Measurements from ENCODE around the gene SLC8A1.
"Not testable (repeated sequence)": the region's sequence is repeated elsewhere in the genome, so short reads cannot be mapped to it uniquely, and the experiment has no call there.

Gene SLC8A1

DNA sequence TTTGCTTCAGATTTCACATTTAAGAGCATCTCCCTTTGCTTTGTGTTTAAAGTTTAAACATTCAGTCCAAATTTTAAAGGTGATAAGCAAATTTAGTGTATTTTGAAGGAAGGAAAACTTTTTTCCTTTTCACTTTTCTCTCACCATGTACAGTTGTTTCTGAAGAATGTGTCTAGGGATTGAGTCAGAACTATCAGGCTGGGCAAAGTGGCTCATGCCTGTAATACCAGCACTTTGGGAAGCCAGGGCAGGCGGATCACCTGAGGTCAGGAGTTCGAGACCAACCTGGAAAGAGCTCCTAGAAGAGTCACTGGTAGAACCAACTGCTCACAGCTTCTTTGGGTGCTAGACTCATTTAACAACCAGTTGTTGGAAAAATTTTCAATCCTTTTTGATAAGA, 345.8 kb downstream of the SLC8A1 start:
- no peak for DNase-seq (ENCODE audit: low spot score)

DNA sequence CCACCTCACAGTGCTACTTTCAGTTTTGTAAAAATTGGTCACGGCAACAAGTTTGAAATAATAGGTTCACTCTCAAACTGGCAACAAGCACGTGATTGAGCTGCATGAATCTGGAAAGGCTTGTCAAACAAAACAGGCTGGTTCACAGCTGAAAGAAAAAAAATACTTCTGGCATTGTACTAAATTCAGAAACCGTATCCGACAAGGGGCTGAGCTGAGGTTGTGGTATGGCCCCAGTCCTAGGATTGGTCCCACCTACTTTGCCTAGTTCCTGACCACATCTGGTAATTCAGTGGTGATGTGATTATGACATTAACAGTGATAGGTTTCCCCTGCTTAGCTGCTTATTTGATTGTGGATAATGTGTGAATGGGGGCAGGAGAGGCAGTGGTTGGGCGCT, 346.3 kb downstream of the SLC8A1 start:
- DNase-seq (ENCODE audit: low spot score): no peak

DNA sequence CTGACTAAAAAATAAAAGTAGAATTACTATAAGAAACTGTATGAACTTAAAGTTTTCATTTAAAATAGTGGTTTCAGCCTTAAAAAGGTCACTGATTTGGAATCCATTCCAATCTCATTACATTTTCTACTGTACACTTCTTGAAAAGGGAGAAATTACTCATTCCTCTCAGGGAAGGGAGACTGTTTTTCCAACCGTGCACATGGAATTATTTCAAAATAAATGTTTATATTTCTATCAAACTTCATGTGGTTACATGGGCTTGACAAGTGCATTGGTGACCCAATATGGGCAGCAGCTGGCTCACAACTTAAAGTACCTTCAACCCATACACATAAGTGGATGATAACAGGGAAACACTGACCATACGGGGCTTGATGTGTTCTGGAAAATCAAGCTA, 348.3 kb downstream of the SLC8A1 start:
- DNase-seq (ENCODE audit: low spot score): no peak

- no peak for DNase-seq (ENCODE audit: low spot score)
Measured at GRCh38 chr2:40103163-40103562, 348.7 kb downstream of the SLC8A1 start.

GRCh38 chr2:40102447-40102846, 349.4 kb downstream of the SLC8A1 start:
- DNase-seq (ENCODE audit: low spot score): no peak

GRCh38 chr2:40101131-40101575, 350.7 kb downstream of the SLC8A1 start:
- no peak for DNase-seq (ENCODE audit: low spot score)

- DNase-seq (ENCODE audit: low spot score): no peak
Measured at GRCh38 chr2:40100676-40101075, 351.2 kb downstream of the SLC8A1 start.

DNA sequence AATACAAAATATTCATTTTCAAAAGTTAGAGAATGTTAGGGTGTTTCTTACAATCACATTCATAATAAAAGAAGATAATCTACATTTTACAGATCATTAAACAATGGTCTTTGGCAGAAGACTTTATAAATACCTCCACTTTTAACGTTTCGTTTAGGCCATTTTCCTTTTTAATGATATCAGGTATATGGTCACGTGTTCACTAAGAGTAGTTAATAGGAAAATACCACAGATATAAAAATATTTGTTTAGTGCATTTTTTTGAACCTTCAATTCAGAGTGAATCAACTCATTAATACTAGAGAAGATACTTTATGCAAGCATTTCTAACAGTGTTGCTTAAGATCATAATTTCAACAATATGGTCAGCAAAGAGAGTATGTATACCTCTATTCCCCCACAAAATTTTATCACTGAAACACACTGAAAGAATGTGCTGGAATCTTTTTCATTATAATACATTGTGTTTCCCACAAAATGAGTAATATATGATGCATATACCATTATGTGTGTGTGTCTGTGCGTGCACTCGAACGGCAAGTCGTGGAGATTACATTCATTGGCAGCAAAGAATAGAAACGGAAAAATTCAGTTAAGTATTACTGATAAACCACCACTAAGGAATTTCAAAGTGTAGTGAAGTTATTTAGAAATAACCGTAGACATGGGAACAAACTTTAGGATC, 353.0 kb downstream of the SLC8A1 start:
- no peak for DNase-seq (ENCODE audit: low spot score)

DNA sequence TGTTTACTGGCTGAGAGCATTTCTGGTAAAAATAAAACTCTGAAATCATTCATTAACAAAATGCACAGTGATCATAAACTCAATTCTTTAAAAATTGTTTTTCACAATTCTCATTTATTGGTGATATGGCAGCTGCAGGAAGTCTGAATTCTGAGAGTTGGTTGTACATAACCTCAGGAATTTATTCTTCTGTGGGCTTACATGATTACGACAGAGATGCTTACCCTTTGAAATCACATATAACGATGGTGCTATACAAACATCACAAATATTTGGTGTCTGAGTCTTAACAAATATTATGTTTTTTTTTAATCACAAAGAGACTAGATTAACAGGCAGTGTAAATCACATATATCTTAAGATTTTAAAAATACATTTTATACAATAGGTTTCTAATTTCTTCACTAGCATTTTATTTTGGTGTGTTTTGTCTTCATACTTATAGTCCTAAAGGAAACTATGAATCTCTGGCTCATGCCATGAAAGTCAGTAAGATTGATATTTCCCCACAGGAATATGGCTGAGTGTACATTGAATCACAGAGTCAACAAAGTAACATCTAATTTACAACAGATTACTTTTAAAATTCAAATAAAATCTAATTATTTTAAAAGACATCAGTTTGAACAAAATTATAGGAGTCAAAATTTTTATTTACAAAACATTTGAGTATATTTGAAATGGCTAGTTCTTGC, 354.1 kb downstream of the SLC8A1 start:
- no peak for DNase-seq (ENCODE audit: low spot score)

GRCh38 chr2:40096360-40096759, 355.5 kb downstream of the SLC8A1 start:
- no peak for DNase-seq (ENCODE audit: low spot score)

DNA sequence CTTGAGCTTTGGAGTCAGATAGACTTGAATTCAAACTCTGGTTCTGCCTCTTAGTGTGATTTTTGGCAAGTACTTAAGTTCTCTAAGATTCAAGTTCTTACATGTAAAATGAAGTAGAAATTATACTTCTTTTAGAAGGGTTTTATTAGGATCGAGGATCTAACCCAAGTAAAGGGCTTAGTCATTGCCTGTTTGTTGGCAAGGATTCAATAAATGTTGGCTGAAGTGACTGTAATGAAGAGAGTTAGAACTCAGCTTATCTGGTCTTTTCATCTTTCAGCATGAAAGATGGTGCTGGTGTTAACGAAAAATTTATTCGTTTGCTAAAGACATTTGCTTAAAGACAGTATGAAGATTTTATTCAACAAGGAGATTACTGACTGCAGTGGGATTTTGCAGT, 356.9 kb downstream of the SLC8A1 start:
- no peak for DNase-seq (ENCODE audit: low spot score)

- DNase-seq (ENCODE audit: low spot score): no peak
Measured at GRCh38 chr2:40094451-40094850, 357.4 kb downstream of the SLC8A1 start.

DNA sequence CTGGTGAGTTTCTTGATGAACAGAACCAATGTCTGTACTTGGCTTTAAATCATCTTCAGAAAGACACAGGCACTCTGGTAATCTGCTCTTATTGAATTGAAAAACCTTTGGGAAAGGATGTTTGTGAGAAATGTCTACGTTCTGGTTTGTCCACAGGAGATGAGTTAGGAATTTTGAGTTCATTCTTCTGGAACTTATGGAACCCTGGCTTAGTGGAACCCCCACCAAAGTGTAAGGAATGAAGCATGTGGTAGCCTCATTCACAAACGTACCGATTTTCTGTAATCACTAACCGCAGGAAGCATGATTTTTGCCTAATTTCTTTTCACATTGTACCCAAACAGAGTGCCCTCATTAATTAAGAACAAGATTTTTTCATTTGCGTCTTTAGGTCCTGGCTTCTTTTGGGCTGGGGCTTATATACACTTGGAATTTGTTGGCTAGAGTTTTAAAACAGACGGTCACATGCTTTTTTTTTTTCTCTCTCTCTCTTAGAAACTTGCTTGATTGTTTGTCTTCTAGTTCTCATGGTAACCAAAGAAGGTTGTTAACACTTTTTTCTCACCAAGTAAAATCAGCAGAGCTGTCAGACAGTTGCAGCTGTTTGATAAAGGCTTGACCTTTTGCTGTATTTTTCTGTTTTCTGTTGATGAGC, 358.7 kb downstream of the SLC8A1 start:
- no peak for DNase-seq (ENCODE audit: low spot score)

DNA sequence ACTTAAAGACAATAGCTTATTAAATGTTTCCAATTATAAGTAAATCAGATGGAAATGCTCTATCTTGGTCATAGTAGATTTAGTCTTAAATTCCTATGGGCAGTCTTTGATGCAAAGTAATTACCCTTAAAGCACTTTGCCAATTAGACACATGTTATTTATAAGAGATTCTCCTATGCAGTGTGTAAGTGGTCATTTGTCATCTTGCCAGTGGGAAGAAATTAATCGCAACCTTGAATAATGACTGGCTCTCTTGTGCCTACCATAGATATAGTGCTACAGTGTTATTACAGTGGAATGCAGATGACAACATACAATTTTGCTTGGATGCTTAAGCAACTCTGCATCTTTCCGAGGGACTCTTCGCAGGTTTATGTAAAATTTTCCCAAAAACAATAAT, 361.8 kb downstream of the SLC8A1 start:
- no peak for DNase-seq (ENCODE audit: low spot score)

DNA sequence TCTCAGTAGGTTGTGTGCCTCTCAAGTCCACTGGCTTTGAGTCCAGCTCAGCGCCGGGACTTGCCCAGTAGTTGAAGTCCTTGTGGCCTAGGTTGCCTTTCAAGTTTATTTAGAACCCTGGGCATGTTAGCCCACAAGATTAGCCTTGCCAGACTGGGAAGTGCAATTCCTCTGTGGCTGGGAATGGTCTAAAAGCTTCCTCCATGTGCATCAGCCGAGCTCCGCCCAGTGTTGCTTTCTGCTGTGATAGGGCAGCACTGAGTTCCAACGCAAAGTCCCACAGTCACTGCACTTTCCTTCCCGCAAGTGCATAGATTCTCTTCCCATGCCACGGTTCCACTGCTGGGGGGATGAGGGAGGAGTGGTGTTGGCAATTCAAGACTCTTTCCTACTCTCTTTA, 364.0 kb downstream of the SLC8A1 start:
- no peak for DNase-seq (ENCODE audit: low spot score)

- no peak for DNase-seq (ENCODE audit: low spot score)
Measured at GRCh38 chr2:40087434-40087833, 364.5 kb downstream of the SLC8A1 start.

- DNase-seq (ENCODE audit: low spot score): no peak
Measured at GRCh38 chr2:40085786-40086185, 366.1 kb downstream of the SLC8A1 start.

- not testable (repeated sequence) for DNase-seq (ENCODE audit: low spot score)
Measured at GRCh38 chr2:40073336-40073735, 378.6 kb downstream of the SLC8A1 start.

DNA sequence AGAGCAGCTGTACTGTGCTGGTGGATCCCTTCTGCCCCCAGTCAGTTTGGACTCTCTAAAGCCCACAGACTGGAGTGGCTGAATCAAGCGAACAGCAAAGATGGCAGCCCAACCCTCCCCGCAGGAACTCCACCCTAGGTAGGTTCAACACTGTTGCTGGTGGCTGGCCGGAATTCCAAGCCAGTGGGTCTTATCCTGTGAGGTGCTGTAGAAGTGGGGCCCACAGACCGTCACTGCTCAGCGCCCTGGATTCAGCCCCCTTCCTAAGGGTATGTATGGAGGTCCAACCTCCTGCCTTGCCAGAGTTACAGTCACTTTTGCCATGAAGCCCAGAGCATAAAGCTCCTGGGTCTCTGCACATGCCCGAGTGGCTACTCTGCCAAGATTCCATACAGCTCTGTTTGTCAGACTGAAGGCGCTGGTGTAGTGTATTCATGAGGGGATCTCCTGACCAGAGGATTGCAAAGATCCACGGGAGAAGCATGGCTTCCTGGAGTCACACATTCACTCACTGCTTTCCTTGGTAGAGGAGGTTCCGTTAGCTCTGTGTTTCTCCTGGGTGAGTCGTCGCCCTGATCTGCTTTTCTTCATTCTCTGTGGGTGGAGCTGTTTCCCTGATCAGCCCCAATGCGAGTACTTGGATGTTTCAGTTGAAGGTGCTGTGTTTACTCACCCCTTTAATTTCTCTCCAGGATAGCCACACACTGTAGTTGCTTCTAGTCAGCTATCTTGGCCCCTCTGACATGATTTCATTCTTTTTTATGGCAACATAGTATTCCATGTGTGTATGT, 379.3 kb downstream of the SLC8A1 start:
- DNase-seq (ENCODE audit: low spot score): no peak

GRCh38 chr2:40062381-40062780, 389.5 kb downstream of the SLC8A1 start:
- no peak for DNase-seq (ENCODE audit: low spot score)

- DNase-seq (ENCODE audit: low spot score): no peak
Measured at GRCh38 chr2:40049781-40050180, 402.1 kb downstream of the SLC8A1 start.

DNA sequence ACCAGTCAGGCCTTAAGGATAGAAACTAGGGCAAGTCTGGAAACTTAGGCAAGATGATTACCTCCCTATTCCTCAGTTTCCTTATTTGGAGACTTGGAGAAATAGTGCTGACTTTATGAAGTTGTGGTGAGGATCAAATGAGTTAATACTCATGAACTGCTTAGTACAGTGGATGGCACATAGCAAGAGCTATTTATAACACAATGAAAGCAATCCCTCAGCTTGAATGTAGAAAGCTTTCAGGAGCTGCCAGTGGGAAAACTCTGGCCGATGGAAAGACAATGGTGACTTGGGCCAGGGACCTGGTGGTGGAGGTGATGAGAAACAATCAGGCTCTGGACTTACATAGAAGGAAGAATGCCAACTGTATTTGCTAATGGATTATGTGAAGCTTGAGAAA, 403.4 kb downstream of the SLC8A1 start:
- no peak for DNase-seq (ENCODE audit: low spot score)

- no peak for DNase-seq (ENCODE audit: low spot score)
Measured at GRCh38 chr2:40047406-40047805, 404.5 kb downstream of the SLC8A1 start.

Data from CD4-positive, alpha-beta T cell treated with Interleukin-6 at 100 ng/mL for 8 hours (primary cell).